DOHH2 (cell line): ENCODE data around the gene LDLRAD2.

ENCODE experiments used
- EZH2phosphoT487 ChIP-seq: fragments of 200-600 bp; sonication (generic); IDR thresholded peaks from 2 replicates; pipeline ENCODE4 v1.6.1; 2017; ENCODE audit warnings: borderline replicate concordance, mild to moderate bottlenecking, antibody characterized with exemption, low read length, moderate library complexity, mixed read lengths
- TF ChIP-seq, protein P1 (sequence below): fragments of 200-600 bp; sonication (generic); IDR thresholded peaks from one replicate; pipeline ENCODE4 v1.5.1; 2014; ENCODE audit warnings: antibody characterized with exemption, mild to moderate bottlenecking, low read depth, low read length; ENCODE audit not compliant: poor library complexity, severe bottlenecking

GRCh38 chr1:21814981-21815582 is 3.0 kb downstream of the LDLRAD2 start:
- TF ChIP-seq, protein P1, sequence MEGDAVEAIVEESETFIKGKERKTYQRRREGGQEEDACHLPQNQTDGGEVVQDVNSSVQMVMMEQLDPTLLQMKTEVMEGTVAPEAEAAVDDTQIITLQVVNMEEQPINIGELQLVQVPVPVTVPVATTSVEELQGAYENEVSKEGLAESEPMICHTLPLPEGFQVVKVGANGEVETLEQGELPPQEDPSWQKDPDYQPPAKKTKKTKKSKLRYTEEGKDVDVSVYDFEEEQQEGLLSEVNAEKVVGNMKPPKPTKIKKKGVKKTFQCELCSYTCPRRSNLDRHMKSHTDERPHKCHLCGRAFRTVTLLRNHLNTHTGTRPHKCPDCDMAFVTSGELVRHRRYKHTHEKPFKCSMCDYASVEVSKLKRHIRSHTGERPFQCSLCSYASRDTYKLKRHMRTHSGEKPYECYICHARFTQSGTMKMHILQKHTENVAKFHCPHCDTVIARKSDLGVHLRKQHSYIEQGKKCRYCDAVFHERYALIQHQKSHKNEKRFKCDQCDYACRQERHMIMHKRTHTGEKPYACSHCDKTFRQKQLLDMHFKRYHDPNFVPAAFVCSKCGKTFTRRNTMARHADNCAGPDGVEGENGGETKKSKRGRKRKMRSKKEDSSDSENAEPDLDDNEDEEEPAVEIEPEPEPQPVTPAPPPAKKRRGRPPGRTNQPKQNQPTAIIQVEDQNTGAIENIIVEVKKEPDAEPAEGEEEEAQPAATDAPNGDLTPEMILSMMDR, result no peak
- no peak for TF ChIP-seq EZH2phosphoT487
